GM18870 (cell line): ENCODE results near the gene UBE2O.

Experiments
- ATAC-seq: cut with Tn5 transposase; IDR thresholded peaks from one replicate; pipeline ENCODE4 v1.9.1; 2021; ENCODE audit warnings: moderate library complexity; ENCODE audit not compliant: unreplicated experiment

The UBE2O gene

DNA sequence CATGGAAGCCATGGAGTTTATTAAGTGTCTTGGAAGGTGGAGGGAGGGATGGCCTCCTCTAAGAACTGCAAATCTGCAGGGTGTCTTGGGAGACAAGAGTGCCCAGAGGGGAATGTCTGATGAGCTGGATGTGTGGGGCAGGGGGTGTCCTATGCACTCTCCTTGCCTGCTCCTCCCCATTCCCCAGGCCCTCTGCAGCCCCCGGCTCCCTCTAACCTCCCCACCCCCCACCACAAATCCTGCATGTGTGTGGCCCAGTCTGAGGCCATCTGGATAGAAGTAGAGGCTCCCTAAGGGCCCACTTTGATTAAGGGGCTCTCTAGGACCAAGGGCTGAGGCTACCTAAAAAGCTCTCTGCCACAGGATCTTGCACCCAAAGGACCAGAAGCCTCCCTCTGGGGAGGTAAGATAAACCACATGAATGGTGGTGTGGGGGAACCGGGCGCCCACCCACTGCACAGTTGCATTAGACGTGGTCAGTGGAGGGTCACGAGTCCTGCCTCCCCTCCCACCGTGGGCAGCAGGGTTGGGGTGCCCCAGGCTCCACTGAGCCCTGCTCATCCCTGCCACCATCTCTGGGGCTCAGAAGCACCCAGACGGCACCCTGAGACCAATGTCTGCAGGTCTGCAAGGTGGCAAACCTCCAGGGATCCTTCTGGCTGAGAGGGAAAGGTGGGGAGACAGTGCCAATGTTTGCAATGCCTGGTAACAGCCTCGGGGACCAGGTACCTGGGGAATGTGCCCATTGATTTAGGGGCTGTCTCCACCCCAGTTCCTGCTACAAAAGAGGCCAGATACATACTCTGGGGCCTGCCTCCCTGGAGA lies 15.1 kb upstream of the UBE2O start:
- ATAC-seq: no peak

GRCh38 chr17:76467366-76467765 lies 14.4 kb upstream of the UBE2O start, which contains the start of gene AANAT:
Gene AANAT, plus strand, starts transcription at chr17:76467603. Its CDS starts 1,144 bp downstream, at chr17:76468747.
- ATAC-seq: no peak

DNA sequence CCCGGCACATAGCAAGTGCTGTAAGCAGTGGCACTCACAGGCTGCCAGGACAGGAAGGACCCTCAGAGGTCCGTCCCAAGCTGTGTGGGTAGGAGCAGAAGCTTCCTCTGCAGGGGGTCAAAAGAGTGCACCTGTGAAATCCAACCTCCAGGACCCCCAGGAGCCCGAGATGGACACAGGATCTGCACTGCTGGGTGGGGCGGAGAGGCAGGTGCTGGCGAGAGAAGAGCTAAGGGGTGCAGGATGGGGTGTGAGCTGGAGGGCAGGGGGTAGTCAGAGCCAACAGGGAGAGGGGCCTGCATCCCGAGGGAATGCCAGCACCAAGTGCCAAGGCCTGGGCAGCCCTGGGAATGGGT lies 13.8 kb upstream of the UBE2O start:
- no peak for ATAC-seq

GRCh38 chr17:76462556-76463290 lies 9.8 kb upstream of the UBE2O start:
- no peak for ATAC-seq

DNA sequence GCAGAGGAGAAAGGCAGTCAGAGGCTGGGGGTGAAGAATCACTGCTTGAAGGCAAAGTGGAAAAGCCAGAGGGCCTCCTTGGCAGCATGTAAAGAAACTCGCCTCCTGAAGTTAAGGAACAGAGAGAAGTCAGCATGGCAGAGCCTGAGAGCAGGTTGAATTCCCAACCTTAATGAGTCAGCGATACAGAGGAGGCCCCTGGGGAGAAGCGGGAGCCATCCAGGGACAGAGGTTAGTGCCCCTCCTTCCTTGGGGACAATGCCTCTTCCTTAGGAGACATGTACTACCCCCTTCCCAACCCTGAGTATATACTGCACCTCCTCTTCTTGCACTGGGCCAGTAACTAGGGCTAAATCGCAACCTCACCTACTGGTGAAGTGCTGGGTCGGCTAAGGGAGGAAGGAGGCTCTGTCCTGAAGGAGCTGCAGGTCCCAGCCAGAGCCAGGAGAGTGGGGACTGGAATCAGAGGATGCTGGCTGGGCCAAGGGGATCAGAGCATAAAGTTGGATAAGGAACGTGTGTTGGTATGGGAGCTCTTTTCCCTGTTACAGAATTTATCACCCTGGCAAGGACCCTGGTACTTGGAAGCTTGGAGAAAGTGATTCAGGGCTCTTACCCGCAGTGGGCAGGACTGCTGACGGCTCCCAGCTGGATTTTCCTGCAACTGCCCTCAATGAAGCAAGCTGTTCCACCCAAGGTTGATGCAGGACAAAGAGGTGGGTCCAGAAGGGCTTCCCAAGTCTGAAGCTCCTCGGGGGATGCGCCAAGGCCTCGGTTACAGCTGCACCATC lies 9.0 kb upstream of the UBE2O start:
- no peak for ATAC-seq

GRCh38 chr17:76459674-76460073 lies 6.7 kb upstream of the UBE2O start:
- no peak for ATAC-seq

- ATAC-seq: no peak
Measured at GRCh38 chr17:76458580-76459490, 5.9 kb upstream of the UBE2O start.

GRCh38 chr17:76453431-76453743 lies 435 bp upstream of the UBE2O start:
- no peak for ATAC-seq

DNA sequence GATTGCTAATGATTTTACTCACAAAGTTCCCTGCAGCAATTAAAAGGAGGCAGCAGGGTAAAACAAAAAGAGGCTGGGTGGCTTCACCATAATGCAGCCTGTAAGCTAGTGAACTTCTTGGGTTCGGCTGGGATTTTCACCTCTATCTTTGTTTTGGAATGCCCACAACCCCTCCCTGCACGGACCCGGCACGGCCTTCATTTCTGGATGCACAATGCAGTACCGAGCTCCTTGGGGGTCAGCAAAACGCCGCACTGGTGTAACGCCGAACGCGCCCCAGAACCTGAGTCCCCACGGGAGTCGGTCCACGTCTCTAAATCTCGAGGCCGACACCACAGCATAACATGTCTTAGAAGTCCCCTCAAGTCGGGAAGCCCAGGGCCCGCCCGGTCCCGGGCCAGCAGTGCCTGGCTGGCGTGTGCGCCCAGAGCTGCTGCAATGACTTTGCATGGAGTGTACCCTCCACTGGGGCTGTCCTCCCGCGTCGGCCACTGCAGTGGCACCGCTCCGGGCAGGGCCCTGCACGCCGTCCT lies 759 bp downstream of the UBE2O start:
- ATAC-seq: no peak

- ATAC-seq: no peak
Measured at GRCh38 chr17:76451506-76451905, 1.4 kb downstream of the UBE2O start.

DNA sequence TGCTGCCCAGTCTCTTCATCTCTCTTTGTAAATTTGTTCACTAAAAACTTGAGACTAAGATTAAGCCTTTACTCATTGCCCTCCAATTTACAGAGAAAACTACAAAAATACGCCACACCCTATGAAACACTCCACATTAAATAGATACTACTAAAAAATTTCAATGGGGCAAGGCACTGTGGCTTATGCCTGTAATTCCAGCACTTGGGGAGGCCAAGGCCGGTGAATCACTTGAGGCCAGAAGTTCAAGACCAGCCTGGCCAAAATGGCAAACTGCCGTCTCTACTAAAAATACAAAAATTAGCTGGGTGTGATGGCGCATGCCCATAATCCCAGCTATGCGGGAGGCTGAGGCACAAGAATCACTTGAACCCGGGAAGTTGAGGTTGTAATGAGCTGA lies 3.8 kb downstream of the UBE2O start:
- no peak for ATAC-seq

- ATAC-seq: no peak
Measured at GRCh38 chr17:76447931-76448652, 4.9 kb downstream of the UBE2O start.

- no peak for ATAC-seq
Measured at GRCh38 chr17:76446449-76447231, 6.3 kb downstream of the UBE2O start.

- ATAC-seq: no peak
Measured at GRCh38 chr17:76445697-76446448, 7.1 kb downstream of the UBE2O start.

GRCh38 chr17:76444518-76445311 lies 8.2 kb downstream of the UBE2O start:
- ATAC-seq: no peak

DNA sequence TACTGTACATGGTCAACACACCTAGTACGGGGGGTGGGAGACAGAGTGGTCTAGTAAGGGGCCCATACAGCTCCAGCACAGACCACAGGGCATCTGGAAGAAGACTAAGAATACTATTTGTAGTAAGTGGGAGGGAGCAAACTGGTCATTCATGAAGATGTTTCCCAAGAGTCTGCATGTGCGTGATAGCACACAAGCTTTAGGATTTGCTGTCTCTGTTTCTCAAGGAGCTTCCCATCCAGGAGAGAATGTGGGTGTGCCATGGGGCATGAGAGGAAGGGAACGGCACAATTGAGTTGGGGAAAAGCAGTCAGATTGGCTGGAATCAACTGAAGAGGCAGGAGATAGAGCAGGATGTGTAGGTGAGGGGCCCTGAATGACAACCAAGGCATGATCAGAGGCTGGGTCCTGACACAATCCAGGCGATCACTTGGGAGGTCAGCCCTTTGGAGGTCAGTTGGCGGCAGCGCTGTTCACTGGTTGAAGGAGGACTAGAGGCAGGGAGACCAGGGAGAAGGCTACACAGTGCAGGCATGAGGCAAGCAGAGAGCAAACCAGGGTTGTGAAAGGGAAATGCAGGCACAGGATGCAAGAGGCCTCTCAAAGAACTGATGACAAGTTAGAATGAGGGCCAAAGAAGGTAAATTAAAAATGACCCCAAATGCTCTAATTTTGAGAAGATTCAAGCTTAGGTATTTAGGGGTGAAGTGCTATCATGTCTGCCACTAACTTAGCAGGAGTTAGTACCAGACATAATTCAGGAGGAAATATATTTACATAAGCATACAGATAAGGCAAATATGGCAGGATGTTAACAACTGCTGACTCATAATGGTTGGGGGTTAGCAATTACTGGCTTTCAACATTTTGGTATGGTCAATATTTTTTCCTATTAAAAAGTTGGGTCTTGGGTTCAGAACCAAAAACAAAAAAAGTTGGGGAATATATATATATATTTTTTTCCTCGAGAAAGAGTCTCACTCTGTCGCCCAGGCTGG lies 10.3 kb downstream of the UBE2O start:
- ATAC-seq: no peak
